OCI-LY3 (cell line): ENCODE measurements around the gene PDLIM4.

Source experiments
- EZH2phosphoT487 ChIP-seq: fragments of 200-600 bp; shearing (Covaris generic); IDR thresholded peaks from 2 replicates; pipeline ENCODE4 v1.6.1; 2018; ENCODE audit warnings: antibody characterized with exemption, mixed run types, low read depth
- TF ChIP-seq, protein P1 (sequence below): fragments of 200-600, 300-600 bp; sonication (generic); IDR thresholded peaks from 2 replicates; pipeline ENCODE4 v1.5.1; 2014; ENCODE audit warnings: antibody characterized with exemption, low read length, low read depth

DNA sequence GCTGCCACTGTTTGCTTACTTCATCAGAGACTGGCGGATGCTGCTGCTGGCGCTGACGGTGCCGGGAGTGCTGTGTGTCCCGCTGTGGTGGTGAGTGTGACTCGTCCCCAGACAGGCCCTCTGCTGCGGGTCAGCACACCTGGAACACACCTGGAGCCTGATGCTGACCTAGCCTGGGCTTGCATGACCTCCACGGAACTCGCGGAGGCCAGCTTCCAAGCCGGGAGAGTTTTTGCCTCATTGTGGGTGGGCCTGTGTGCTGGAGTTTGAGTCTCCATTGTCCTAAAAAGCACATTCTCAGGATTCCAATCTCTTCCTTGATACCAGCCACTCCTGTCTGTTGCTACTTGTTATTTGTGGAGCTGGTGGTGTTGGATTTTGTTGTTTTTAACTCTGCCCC is 64.8 kb downstream of the PDLIM4 start:
- TF ChIP-seq, protein P1, sequence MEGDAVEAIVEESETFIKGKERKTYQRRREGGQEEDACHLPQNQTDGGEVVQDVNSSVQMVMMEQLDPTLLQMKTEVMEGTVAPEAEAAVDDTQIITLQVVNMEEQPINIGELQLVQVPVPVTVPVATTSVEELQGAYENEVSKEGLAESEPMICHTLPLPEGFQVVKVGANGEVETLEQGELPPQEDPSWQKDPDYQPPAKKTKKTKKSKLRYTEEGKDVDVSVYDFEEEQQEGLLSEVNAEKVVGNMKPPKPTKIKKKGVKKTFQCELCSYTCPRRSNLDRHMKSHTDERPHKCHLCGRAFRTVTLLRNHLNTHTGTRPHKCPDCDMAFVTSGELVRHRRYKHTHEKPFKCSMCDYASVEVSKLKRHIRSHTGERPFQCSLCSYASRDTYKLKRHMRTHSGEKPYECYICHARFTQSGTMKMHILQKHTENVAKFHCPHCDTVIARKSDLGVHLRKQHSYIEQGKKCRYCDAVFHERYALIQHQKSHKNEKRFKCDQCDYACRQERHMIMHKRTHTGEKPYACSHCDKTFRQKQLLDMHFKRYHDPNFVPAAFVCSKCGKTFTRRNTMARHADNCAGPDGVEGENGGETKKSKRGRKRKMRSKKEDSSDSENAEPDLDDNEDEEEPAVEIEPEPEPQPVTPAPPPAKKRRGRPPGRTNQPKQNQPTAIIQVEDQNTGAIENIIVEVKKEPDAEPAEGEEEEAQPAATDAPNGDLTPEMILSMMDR = no peak
- no peak for TF ChIP-seq EZH2phosphoT487
